GM12875 (cell line): ENCODE measurements around the gene PAK5.

Experiments used
- H3K4me3 ChIP-seq: one replicate; pipeline ENCODE4 v1.5.1; 2011; ENCODE audit warnings: low read depth, low read length, control low read depth
- CTCF ChIP-seq: IDR thresholded peaks from 2 replicates; pipeline ENCODE4 v1.5.1; 2011; ENCODE audit warnings: low read depth, mild to moderate bottlenecking, control low read depth, inconsistent platforms, low read length, moderate library complexity, borderline replicate concordance; ENCODE audit not compliant: insufficient read depth

PAK5 gene

DNA sequence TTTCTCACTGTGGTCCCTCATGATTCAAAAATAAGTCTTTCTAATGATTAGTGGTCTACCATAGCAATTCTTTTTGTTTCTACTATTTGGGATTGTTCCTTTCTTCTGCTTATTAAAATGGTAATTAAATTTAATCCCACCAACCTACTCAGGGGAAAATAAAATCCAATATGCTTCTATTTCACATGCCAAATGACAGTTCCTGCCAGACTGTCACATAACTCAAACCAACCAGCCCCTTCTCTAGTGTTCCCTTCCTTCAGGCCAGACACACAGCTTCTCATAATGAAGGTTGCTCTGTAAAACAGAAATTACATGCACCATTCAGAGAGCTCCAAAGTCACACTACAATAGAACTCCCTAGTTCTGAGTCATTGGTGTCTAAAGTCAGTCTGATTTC, 23.2 kb downstream of the PAK5 start:
- H3K4me3 ChIP-seq, result no peak overlapping the region
- no peak for TF ChIP-seq CTCF

DNA sequence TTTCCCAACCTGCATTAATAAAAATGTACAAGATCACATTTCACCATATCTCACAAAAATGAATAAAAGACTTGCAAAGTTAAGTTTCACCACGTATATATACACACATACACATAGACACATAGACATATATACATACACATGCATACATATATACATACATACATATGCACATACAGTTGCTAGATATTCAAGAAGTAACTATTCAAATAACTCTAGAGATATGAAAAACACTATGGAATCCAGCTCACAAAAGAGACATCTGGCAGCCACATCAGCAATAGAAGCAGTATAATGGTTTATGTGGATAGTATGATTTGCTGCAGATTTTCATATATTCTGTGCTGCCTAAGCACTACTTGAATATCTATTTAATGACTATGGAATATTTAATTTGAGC, 28.1 kb downstream of the PAK5 start:
- no peak for TF ChIP-seq CTCF
- H3K4me3 ChIP-seq, result no peak overlapping the region

DNA sequence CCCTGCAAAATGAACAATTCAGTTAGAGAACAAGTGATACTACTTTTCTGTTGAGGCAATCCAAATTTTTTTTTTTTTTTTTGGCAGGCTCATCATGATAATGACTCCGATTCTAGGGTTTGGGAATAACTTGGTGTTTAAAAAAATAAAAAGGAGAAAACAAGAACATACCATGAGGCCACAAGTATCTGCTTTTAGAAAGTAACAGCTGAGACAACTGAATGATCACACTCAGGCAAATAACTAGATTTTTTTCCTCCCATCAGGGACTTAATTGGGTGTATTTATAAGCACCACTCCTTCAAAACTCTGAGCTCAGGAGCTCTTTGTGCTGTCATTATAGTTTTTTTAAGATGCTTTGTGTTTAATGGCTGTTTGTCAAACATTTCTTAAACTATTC, 29.6 kb downstream of the PAK5 start:
- H3K4me3 ChIP-seq, result no peak overlapping the region
- no peak for TF ChIP-seq CTCF

DNA sequence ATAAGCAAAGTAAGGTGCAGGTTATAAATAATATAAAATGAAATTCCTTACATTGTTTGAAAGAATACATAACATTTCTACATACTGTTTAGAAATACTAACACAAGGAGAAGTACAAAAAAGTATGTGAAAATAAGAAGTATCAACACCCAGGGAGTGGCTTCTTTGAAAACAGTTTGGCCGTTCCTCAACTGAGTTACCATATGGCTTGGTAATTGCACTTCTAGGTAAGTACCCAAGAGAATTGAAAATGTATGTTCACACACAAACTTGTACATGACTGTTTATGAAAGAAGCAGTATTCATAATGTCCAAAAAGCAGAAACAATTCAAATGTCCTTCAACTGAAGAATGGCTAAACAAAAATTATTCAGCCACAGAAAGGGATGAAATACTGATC, 30.7 kb downstream of the PAK5 start:
- no peak overlapping the region for H3K4me3 ChIP-seq
- TF ChIP-seq CTCF, result no peak

GRCh38 chr20:9807136-9807535, 31.7 kb downstream of the PAK5 start:
- H3K4me3 ChIP-seq, result no peak overlapping the region
- no peak for TF ChIP-seq CTCF

- TF ChIP-seq CTCF, result no peak
Observed at GRCh38 chr20:9800421-9800820, 38.5 kb downstream of the PAK5 start.

DNA sequence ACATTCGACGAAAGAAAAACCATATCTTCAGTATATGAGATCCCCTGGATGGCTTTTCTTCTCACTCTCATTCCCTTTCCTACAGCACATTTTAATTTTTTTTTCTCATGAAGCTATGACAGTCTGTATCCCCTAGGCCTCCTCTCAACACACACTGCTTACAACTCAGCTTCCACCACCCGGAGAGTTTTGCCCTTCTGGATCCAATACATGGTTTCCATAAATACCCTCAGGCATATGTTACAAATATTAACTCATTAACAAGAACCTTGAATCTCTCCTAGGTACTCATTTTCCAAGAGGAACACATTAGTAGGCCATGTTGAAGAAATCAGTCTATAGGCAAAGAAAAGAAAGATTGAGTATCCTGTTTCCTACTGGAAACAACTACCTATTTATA, 44.0 kb downstream of the PAK5 start:
- TF ChIP-seq CTCF, result no peak
- H3K4me3 ChIP-seq, result no peak overlapping the region

More at GRCh38 chr20:9800421-9800820, 38.5 kb downstream of the PAK5 start:
- H3K4me3 ChIP-seq, result no peak overlapping the region
